HG03139 (cell line): Measurements from ENCODE around the gene ADRA2B.

ENCODE experiments used
- ATAC-seq: cut with Tn5 transposase; IDR thresholded peaks from one replicate; pipeline ENCODE4 v1.9.1; 2021; ENCODE audit not compliant: unreplicated experiment

Gene ADRA2B

GRCh38 chr2:96138179-96139145, 22.1 kb upstream of the ADRA2B start, which contains the start of gene ASTL:
Gene ASTL (minus strand): TSS chr2:96138502. CDS start chr2:96138436, 66 bp downstream.
- ATAC-seq, result no peak

GRCh38 chr2:96137321-96138178, 21.2 kb upstream of the ADRA2B start:
- no peak for ATAC-seq

GRCh38 chr2:96136129-96136720, 19.9 kb upstream of the ADRA2B start:
- ATAC-seq, result no peak

- ATAC-seq, result no peak
Observed at GRCh38 chr2:96135621-96136020, 19.2 kb upstream of the ADRA2B start.

GRCh38 chr2:96135171-96135570, 18.8 kb upstream of the ADRA2B start:
- no peak for ATAC-seq

GRCh38 chr2:96134421-96134820, 18.1 kb upstream of the ADRA2B start:
- no peak for ATAC-seq

GRCh38 chr2:96131813-96132745, 15.7 kb upstream of the ADRA2B start:
- no peak for ATAC-seq

GRCh38 chr2:96131152-96131812, 14.9 kb upstream of the ADRA2B start:
- ATAC-seq, result no peak

GRCh38 chr2:96130483-96130882, 14.1 kb upstream of the ADRA2B start:
- no peak for ATAC-seq

- no peak for ATAC-seq
Observed at GRCh38 chr2:96129528-96130120, 13.3 kb upstream of the ADRA2B start.

- no peak for ATAC-seq
Observed at GRCh38 chr2:96128456-96128855, 12.1 kb upstream of the ADRA2B start.

- no peak for ATAC-seq
Observed at GRCh38 chr2:96124406-96125265, 8.3 kb upstream of the ADRA2B start.

- ATAC-seq, result no peak
Observed at GRCh38 chr2:96123936-96124335, 7.6 kb upstream of the ADRA2B start.

GRCh38 chr2:96123290-96123689, 6.9 kb upstream of the ADRA2B start:
- ATAC-seq, result no peak

GRCh38 chr2:96122391-96122790, 6.0 kb upstream of the ADRA2B start:
- no peak for ATAC-seq

- no peak for ATAC-seq
Observed at GRCh38 chr2:96121414-96121813, 5.0 kb upstream of the ADRA2B start.

- no peak for ATAC-seq
Observed at GRCh38 chr2:96120991-96121390, 4.6 kb upstream of the ADRA2B start.

GRCh38 chr2:96120091-96120720, 3.8 kb upstream of the ADRA2B start:
- ATAC-seq, result no peak
